Urinary bladder (tissue), 4 donors: Measurements from ENCODE around the gene PCED1A. TPM values are rescaled to one million over a fixed set of nuclear protein-coding genes. Genes with fewer than 3 reads are reported as not detected.

Experiments used
- DNase-seq: peaks from one replicate; pipeline ENCODE4 v3.0.0-alpha.2; 2015; ENCODE audit errors: extremely low spot score
- H3K27ac ChIP-seq: one replicate; pipeline ENCODE4 v1.5.1; 2013; ENCODE audit warnings: low read depth, mild to moderate bottlenecking, moderate library complexity
- H3K36me3 ChIP-seq: one replicate; pipeline ENCODE4 v1.6.1; 2013; ENCODE audit warnings: mild to moderate bottlenecking, moderate library complexity; ENCODE audit not compliant: insufficient read depth
- H3K4me1 ChIP-seq: one replicate; pipeline ENCODE4 v1.6.1; 2013; ENCODE audit warnings: mild to moderate bottlenecking, moderate library complexity; ENCODE audit not compliant: insufficient read depth
- H3K4me3 ChIP-seq: one replicate; pipeline ENCODE4 v1.5.1; 2013; ENCODE audit warnings: low read depth, low read length
- WGBS: extraction: QIAGEN DNeasy Blood & Tissue Kit; methylation state at CpG from one replicate; pipeline ENCODE4 v1.1.7; 2013; 5-methylcytosine and 5-hydroxymethylcytosine counted together
- polyA plus RNA-seq: library from polyadenylated mRNA; stranded (reverse); fragments of 200-250 nt; gene quantifications from one replicate; pipeline ENCODE4 v1.2.3, GENCODE V29; 2013
- total RNA-seq: library from RNA; depleted of rRNA; stranded (reverse); fragments of >200 nt; gene quantifications from one replicate; pipeline ENCODE4 v1.2.3, GENCODE V29; 2014
- donor health status: healthy with polysubstance abuse.
- donor health status: healthy.

The PCED1A gene
- total and polyA plus RNA-seq, 2 donors = 16.6 to 29.8 TPM

GRCh38 chr20:2799688-2800520, 40.6 kb downstream of the PCED1A start:
- no peak overlapping the region for H3K27ac ChIP-seq
- H3K4me3 ChIP-seq = peak overlapping the region; percentile 27
- no peak for DNase-seq
- no peaks in the 10 kb centered on the region for H3K36me3 ChIP-seq
- no peaks in the 10 kb centered on the region for H3K4me1 ChIP-seq
- WGBS = 2% methylated on average over 61 of the region's 61 CpGs

GRCh38 chr20:2799271-2799670, 41.2 kb downstream of the PCED1A start:
- H3K36me3 ChIP-seq = no peaks in the 10 kb centered on the region
- H3K27ac ChIP-seq = no peak overlapping the region
- no peak for DNase-seq

GRCh38 chr20:2798814-2799213, 41.6 kb downstream of the PCED1A start:
- H3K4me3 ChIP-seq = no peak overlapping the region
- no peak overlapping the region for H3K27ac ChIP-seq
- no peaks in the 10 kb centered on the region for H3K36me3 ChIP-seq
- no peak for DNase-seq
- no peaks in the 10 kb centered on the region for H3K4me1 ChIP-seq
- WGBS = 80% methylated on average over 6 of the region's 6 CpGs

More at GRCh38 chr20:2799271-2799670, 41.2 kb downstream of the PCED1A start:
- 38% methylated on average over 9 of the region's 9 CpGs for WGBS
- Histone ChIP-seq H3K4me3 (no peak overlapping the region), H3K4me1 (no peaks in the 10 kb centered on the region)

- DNase-seq = no peak
- Histone ChIP-seq H3K27ac (no peak overlapping the region), H3K4me3 (no peak overlapping the region), H3K4me1 (no peaks in the 10 kb centered on the region), H3K36me3 (no peaks in the 10 kb centered on the region)
- 89% methylated on average over 19 of the region's 19 CpGs for WGBS
Measured at GRCh38 chr20:2798095-2798805, 42.2 kb downstream of the PCED1A start.

- 85% methylated on average over 16 of the region's 16 CpGs for WGBS
Measured at GRCh38 chr20:2797136-2797983, 43.1 kb downstream of the PCED1A start.

GRCh38 chr20:2796011-2796660, 44.3 kb downstream of the PCED1A start:
- Histone ChIP-seq H3K4me1 (no peaks in the 10 kb centered on the region), H3K27ac (no peak overlapping the region), H3K36me3 (no peaks in the 10 kb centered on the region), H3K4me3 (no peak overlapping the region)
- 93% methylated on average over 20 of the region's 20 CpGs for WGBS
- no peak for DNase-seq

More at GRCh38 chr20:2797136-2797983, 43.1 kb downstream of the PCED1A start:
- H3K4me1 ChIP-seq = no peaks in the 10 kb centered on the region
- H3K4me3 ChIP-seq = no peak overlapping the region
- H3K27ac ChIP-seq = no peak overlapping the region
- no peak for DNase-seq
- H3K36me3 ChIP-seq = no peaks in the 10 kb centered on the region

- 83% methylated on average over 24 of the region's 24 CpGs for WGBS
- H3K4me3 ChIP-seq = no peak overlapping the region
- DNase-seq = no peak
- no peaks in the 10 kb centered on the region for H3K36me3 ChIP-seq
- no peak overlapping the region for H3K27ac ChIP-seq
- H3K4me1 ChIP-seq = no peaks in the 10 kb centered on the region
Measured at GRCh38 chr20:2795451-2795850, 45.0 kb downstream of the PCED1A start.

GRCh38 chr20:2794866-2795447, 45.5 kb downstream of the PCED1A start:
- DNase-seq = no peak

GRCh38 chr20:2794202-2794748, 46.2 kb downstream of the PCED1A start:
- H3K27ac ChIP-seq = no peak overlapping the region
- no peaks in the 10 kb centered on the region for H3K4me1 ChIP-seq
- H3K4me3 ChIP-seq = no peak overlapping the region
- DNase-seq = no peak
- no peaks in the 10 kb centered on the region for H3K36me3 ChIP-seq
- 87% methylated on average over 23 of the region's 23 CpGs for WGBS

More at GRCh38 chr20:2794866-2795447, 45.5 kb downstream of the PCED1A start:
- 83% methylated on average over 11 of the region's 11 CpGs for WGBS
- H3K4me1 ChIP-seq = no peaks in the 10 kb centered on the region
- no peak overlapping the region for H3K4me3 ChIP-seq
- no peak overlapping the region for H3K27ac ChIP-seq
- no peaks in the 10 kb centered on the region for H3K36me3 ChIP-seq

- H3K4me3 ChIP-seq = no peak overlapping the region
- WGBS = 90% methylated on average over 6 of the region's 6 CpGs
- no peak for DNase-seq
- no peak overlapping the region for H3K27ac ChIP-seq
- H3K36me3 ChIP-seq = no peaks in the 10 kb centered on the region
- H3K4me1 ChIP-seq = no peaks in the 10 kb centered on the region
Measured at GRCh38 chr20:2793471-2793870, 47.0 kb downstream of the PCED1A start.
